H9 (cell line): ENCODE data around the gene AFF2. TPM values are rescaled to one million over a fixed set of nuclear protein-coding genes. Genes with fewer than 3 reads are reported as not detected.

ENCODE experiments used
- DNase-seq: peaks from one replicate; pipeline ENCODE4 v3.0.0-alpha.2; 2017
- H2AFZ ChIP-seq: one replicate; pipeline ENCODE4 v1.6.1; 2013; ENCODE audit warnings: mild to moderate bottlenecking, low read length, control low read depth, moderate library complexity
- H2AK5ac ChIP-seq: 2 replicates; pipeline ENCODE4 v1.6.1; 2013; ENCODE audit warnings: low read length, control low read depth, mixed read lengths; ENCODE audit not compliant: insufficient read length
- H2BK120ac ChIP-seq: one replicate; pipeline ENCODE4 v1.6.1; 2013; ENCODE audit warnings: low read depth, mild to moderate bottlenecking, low read length, control low read depth, inconsistent platforms; ENCODE audit not compliant: poor library complexity, severe bottlenecking
- H2BK12ac ChIP-seq: 2 replicates; pipeline ENCODE4 v1.6.1; 2013; ENCODE audit warnings: low read length, control low read depth, mixed read lengths, low read depth; ENCODE audit not compliant: insufficient read length
- H2BK15ac ChIP-seq: 2 replicates; pipeline ENCODE4 v1.6.1; 2013; ENCODE audit warnings: low read depth, low read length, control low read depth
- H2BK20ac ChIP-seq: one replicate; pipeline ENCODE4 v1.6.1; 2013; ENCODE audit warnings: low read depth, mild to moderate bottlenecking, low read length, control low read depth, inconsistent platforms; ENCODE audit not compliant: poor library complexity, severe bottlenecking
- H2BK5ac ChIP-seq: 2 replicates; pipeline ENCODE4 v1.6.1; 2013; ENCODE audit warnings: low read length, control low read depth, mixed read lengths; ENCODE audit not compliant: insufficient read length
- H3K14ac ChIP-seq: 2 replicates; pipeline ENCODE4 v1.6.1; 2013; ENCODE audit warnings: low read length, control low read depth; ENCODE audit not compliant: insufficient read depth
- H3K18ac ChIP-seq: 2 replicates; pipeline ENCODE4 v1.6.1; 2013; ENCODE audit warnings: low read depth, mild to moderate bottlenecking, mixed read lengths, low read length, control low read depth; ENCODE audit not compliant: insufficient read length
- H3K23ac ChIP-seq: 2 replicates; pipeline ENCODE4 v1.6.1; 2013; ENCODE audit warnings: low read length, control low read depth, mixed read lengths, low read depth; ENCODE audit not compliant: insufficient read length
- H3K23me2 ChIP-seq: 2 replicates; pipeline ENCODE4 v1.6.1; 2013; ENCODE audit warnings: low read depth, mild to moderate bottlenecking, mixed read lengths, low read length, control low read depth; ENCODE audit not compliant: insufficient read length, poor library complexity, severe bottlenecking
- H3K27ac ChIP-seq: 2 replicates; pipeline ENCODE4 v1.5.1; 2013; ENCODE audit warnings: low read length, control low read depth, mixed read lengths, low read depth; ENCODE audit not compliant: insufficient read length
- H3K27me3 ChIP-seq: 2 replicates; pipeline ENCODE4 v1.6.1; 2013; ENCODE audit warnings: low read length, control low read depth, inconsistent platforms; ENCODE audit not compliant: insufficient read depth
- H3K4ac ChIP-seq: 2 replicates; pipeline ENCODE4 v1.6.1; 2013; ENCODE audit warnings: low read depth, mild to moderate bottlenecking, control low read depth, inconsistent platforms, low read length, moderate library complexity
- H3K4me1 ChIP-seq: 2 replicates; pipeline ENCODE4 v1.6.1; 2013; ENCODE audit warnings: low read length, control low read depth, inconsistent platforms; ENCODE audit not compliant: insufficient read depth
- H3K4me2 ChIP-seq: 2 replicates; pipeline ENCODE4 v1.6.1; 2013; ENCODE audit warnings: low read length, control low read depth, mixed read lengths; ENCODE audit not compliant: insufficient read length, insufficient read depth
- H3K56ac ChIP-seq: 2 replicates; pipeline ENCODE4 v1.6.1; 2013; ENCODE audit warnings: low read depth, mild to moderate bottlenecking, mixed read lengths, low read length, control low read depth; ENCODE audit not compliant: insufficient read length
- H3K79me1 ChIP-seq: 2 replicates; pipeline ENCODE4 v1.6.1; 2013; ENCODE audit warnings: low read depth, mild to moderate bottlenecking, moderate library complexity, low read length, control low read depth, inconsistent platforms; ENCODE audit not compliant: insufficient read depth, poor library complexity, severe bottlenecking
- H3K79me2 ChIP-seq: 2 replicates; pipeline ENCODE4 v1.6.1; 2013; ENCODE audit warnings: low read length, control low read depth, inconsistent platforms; ENCODE audit not compliant: insufficient read depth
- H3K9ac ChIP-seq: 2 replicates; pipeline ENCODE4 v1.6.1; 2013; ENCODE audit warnings: low read length, control low read depth, mixed read lengths; ENCODE audit not compliant: insufficient read length; ENCODE audit errors: extremely low read depth
- H3K9me3 ChIP-seq: one replicate; pipeline ENCODE4 v1.6.1; 2013; ENCODE audit warnings: low read depth, low read length, inconsistent platforms; ENCODE audit not compliant: control insufficient read depth
- H3T11ph ChIP-seq: one replicate; pipeline ENCODE4 v1.6.1; 2013; ENCODE audit warnings: mild to moderate bottlenecking, low read length, control low read depth, inconsistent platforms
- H4K20me1 ChIP-seq: one replicate; pipeline ENCODE4 v1.6.1; 2013; ENCODE audit not compliant: control insufficient read depth, insufficient read length, insufficient read depth
- H4K5ac ChIP-seq: 2 replicates; pipeline ENCODE4 v1.6.1; 2013; ENCODE audit warnings: low read depth, mild to moderate bottlenecking, mixed read lengths, low read length, control low read depth; ENCODE audit not compliant: insufficient read length
- H4K8ac ChIP-seq: replicated peaks from 2 replicates; pipeline ENCODE4 v1.6.1; 2013; ENCODE audit warnings: low read length, control low read depth, mixed read lengths, low read depth; ENCODE audit not compliant: insufficient read length
- H4K91ac ChIP-seq: 2 replicates; pipeline ENCODE4 v1.6.1; 2013; ENCODE audit warnings: low read depth, mild to moderate bottlenecking, moderate library complexity, mixed read lengths, low read length, control low read depth; ENCODE audit not compliant: insufficient read length
- H3K27ac Mint-ChIP-seq, 3 experiments: 2 replicates in 2 of 3; 3 replicates in 1 of 3; pipeline ENCODE4 v1.8.0; 2020 to 2021; ENCODE audit warnings: mixed read lengths in 3 of 3, mild to moderate bottlenecking in 1 of 3, moderate library complexity in 1 of 3
- H3K27me3 Mint-ChIP-seq: 2 replicates; pipeline ENCODE4 v1.8.0; 2021; ENCODE audit warnings: low read depth, mild to moderate bottlenecking, moderate library complexity, mixed read lengths
- H3K36me3 Mint-ChIP-seq, 3 experiments: 2 replicates in 2 of 3; 3 replicates in 1 of 3; pipeline ENCODE4 v1.8.0; 2020 to 2021; ENCODE audit warnings: low read depth in 3 of 3, mixed read lengths in 3 of 3; ENCODE audit not compliant: insufficient read depth in 1 of 3
- H3K4me1 Mint-ChIP-seq, 2 experiments: 2 replicates each; pipeline ENCODE4 v1.8.0; 2020; ENCODE audit warnings: mixed read lengths in 2 of 2
- H3K4me3 Mint-ChIP-seq, 2 experiments: 2 replicates in 1 of 2; 3 replicates in 1 of 2; pipeline ENCODE4 v1.8.0; 2020 to 2021; ENCODE audit warnings: mild to moderate bottlenecking in 2 of 2, mixed read lengths in 2 of 2, moderate library complexity in 1 of 2
- H3K9me3 Mint-ChIP-seq, 2 experiments: 2 replicates in 1 of 2; 3 replicates in 1 of 2; pipeline ENCODE4 v1.8.0; 2020; ENCODE audit warnings: mild to moderate bottlenecking in 2 of 2, mixed read lengths in 2 of 2, moderate library complexity in 1 of 2
- WGBS: extraction: QIAGEN DNeasy Blood & Tissue Kit; methylation state at CpG from one replicate; pipeline ENCODE4 v1.1.7; 2013; ENCODE audit warnings: missing lambda C conversion rate, low lambda C conversion rate, mixed read lengths; ENCODE audit not compliant: insufficient read length; ENCODE audit errors: extremely low coverage; 5-methylcytosine and 5-hydroxymethylcytosine counted together
- total RNA-seq: library from RNA; stranded (reverse); gene quantifications from 2 replicates; pipeline ENCODE4 v1.2.1, GENCODE V29; 2021
- TF ChIP-seq, protein P1 (sequence below): fragments of 200-600 bp; sonication (generic); conservative IDR thresholded peaks from 3 replicates; pipeline ENCODE4 v1.8.0; 2021; ENCODE audit warnings: antibody characterized with exemption, mild to moderate bottlenecking

Gene AFF2
- total RNA-seq, 1 experiment from 2014 or later, result 14.6 TPM

DNA sequence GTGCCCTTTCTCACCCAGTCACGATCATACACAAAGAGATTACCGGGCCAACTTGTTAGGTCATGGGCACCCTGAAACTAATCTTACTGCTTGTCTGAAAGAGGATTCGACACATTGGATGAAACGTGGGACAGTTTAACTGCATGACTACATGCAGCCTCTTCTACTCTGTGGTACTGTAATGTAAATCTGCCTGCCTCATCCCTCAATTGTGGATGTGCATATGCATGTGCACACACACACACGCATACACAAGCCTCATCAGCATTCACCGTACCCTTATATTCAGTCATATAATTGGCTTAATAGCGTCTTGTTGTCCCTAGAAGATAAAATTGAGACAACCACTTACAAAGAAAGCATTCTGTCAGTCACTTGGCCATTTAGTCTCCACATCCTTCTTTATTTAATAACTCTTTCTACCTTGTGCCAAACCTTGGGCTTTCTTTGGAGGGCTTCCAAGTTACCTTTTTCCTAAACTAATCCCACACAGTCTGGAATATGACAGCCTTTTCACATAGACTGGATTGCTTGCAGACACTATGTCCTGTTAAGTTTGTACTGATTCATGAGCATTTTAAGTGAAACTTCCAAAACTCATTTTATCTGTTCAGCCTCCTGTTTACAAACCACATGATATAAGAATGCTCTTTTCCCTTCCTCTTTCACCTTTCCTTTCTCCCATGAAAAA lies 132.9 kb downstream of the AFF2 start:
- Histone ChIP-seq H3K23ac (no peak overlapping the region), H3K4me2 (no peak overlapping the region), H4K91ac (no peak overlapping the region), H3K79me2 (no peaks in the 10 kb centered on the region), H3K9me3 (peaks cover 39% of the 10 kb centered on the region), H3K79me1 (no peaks in the 10 kb centered on the region), H3K23me2 (no peaks in the 10 kb centered on the region), H2BK5ac (no peak overlapping the region), H3K14ac (no peak overlapping the region), H3K27ac (no peak overlapping the region), H3K56ac (no peak overlapping the region), H2BK20ac (no peak overlapping the region), H4K5ac (no peak overlapping the region), H4K20me1 (no peaks in the 10 kb centered on the region), H2BK120ac (no peak overlapping the region), H3K4me1 (no peaks in the 10 kb centered on the region), H2AFZ (no peak overlapping the region), H2BK12ac (no peak overlapping the region), H3K18ac (no peak overlapping the region), H4K8ac (no peak overlapping the region), H3K4ac (no peak overlapping the region), H2AK5ac (no peak overlapping the region), H2BK15ac (no peak overlapping the region), H3T11ph (no peak overlapping the region), H3K27me3 (no peaks in the 10 kb centered on the region), H3K9ac (no peak overlapping the region)
- Mint-ChIP-seq H3K27ac (no peak overlapping the region), H3K27me3 (no peaks in the 10 kb centered on the region; the same call in 1 of the 2 replicates), H3K36me3 (peaks cover 0 to 2% (median under 1%) of the 10 kb centered on the region in 3 experiments; a peak in 2 of 7 replicates), H3K9me3 (peaks cover 53 to 65% of the 10 kb centered on the region in 2 experiments), H3K4me3 (no peak overlapping the region), H3K4me1 (no peaks in the 10 kb centered on the region)
- DNase-seq, result no peak
- no CpG with 5 or more reads among the region's 7 CpGs for WGBS
- TF ChIP-seq, protein P1, sequence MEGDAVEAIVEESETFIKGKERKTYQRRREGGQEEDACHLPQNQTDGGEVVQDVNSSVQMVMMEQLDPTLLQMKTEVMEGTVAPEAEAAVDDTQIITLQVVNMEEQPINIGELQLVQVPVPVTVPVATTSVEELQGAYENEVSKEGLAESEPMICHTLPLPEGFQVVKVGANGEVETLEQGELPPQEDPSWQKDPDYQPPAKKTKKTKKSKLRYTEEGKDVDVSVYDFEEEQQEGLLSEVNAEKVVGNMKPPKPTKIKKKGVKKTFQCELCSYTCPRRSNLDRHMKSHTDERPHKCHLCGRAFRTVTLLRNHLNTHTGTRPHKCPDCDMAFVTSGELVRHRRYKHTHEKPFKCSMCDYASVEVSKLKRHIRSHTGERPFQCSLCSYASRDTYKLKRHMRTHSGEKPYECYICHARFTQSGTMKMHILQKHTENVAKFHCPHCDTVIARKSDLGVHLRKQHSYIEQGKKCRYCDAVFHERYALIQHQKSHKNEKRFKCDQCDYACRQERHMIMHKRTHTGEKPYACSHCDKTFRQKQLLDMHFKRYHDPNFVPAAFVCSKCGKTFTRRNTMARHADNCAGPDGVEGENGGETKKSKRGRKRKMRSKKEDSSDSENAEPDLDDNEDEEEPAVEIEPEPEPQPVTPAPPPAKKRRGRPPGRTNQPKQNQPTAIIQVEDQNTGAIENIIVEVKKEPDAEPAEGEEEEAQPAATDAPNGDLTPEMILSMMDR, result no peak
